ENCODE data around the gene HOXB7. TPM values are rescaled to one million over a fixed set of nuclear protein-coding genes. Genes with fewer than 3 reads are reported as not detected.

Gene HOXB7
- total RNA-seq, 2 donors from 2014 or later = 1.1 to 2.7 TPM

GRCh38 chr17:48558057-48558830 lies 52.6 kb downstream of the HOXB7 start:
- H3K9me3 Mint-ChIP-seq = no peaks in the 10 kb centered on the region
- H3K36me3 Mint-ChIP-seq = no peaks in the 10 kb centered on the region
- no peak for DNase-seq (ENCODE audit: low spot score)
- H3K4me3 Mint-ChIP-seq = no peak overlapping the region
- H3K4me1 Mint-ChIP-seq (ENCODE audit: low read depth in 2 of 2) = peaks cover 19 to 42% of the 10 kb centered on the region in 2 donors
- peak overlapping the region in 1 of 2 donors; percentile 36 for H3K27ac Mint-ChIP-seq
- peaks cover 0 to 4% of the 10 kb centered on the region in 2 donors for H3K27me3 Mint-ChIP-seq
- ATAC-seq = no peak

Other genes starting within 250 kb of the HOXB7 start
- gene SKAP1, start 180.8 kb downstream of the HOXB7 start, total RNA-seq = 10 to 100 TPM; 40.9 to 44.9 TPM
- gene HOXB1, start 80.0 kb downstream of the HOXB7 start, total RNA-seq = not detected
- gene HOXB2, start 65.9 kb downstream of the HOXB7 start, total RNA-seq = 10 to 100 TPM; 20.8 to 30.0 TPM
- gene HOXB4, start 32.7 kb downstream of the HOXB7 start, total RNA-seq = 1 to 10 TPM; 6.9 to 8.2 TPM
- gene HOXB3, start 20.8 kb downstream of the HOXB7 start, total RNA-seq = 10 to 100 TPM in 1 of 2 donors, 1 to 10 TPM in 1; 9.0 to 15.4 TPM
- gene HOXB5, start 17.2 kb downstream of the HOXB7 start, total RNA-seq = under 1 TPM in 1 of 2 donors, not detected in 1; 0.70 TPM
- gene HOXB6, start 6.0 kb downstream of the HOXB7 start, total RNA-seq = 1 to 10 TPM; 1.9 to 2.2 TPM
- gene HOXB8, start 4.3 kb upstream of the HOXB7 start, total RNA-seq = not detected
- gene HOXB9, start 15.3 kb upstream of the HOXB7 start, total RNA-seq = 1 to 10 TPM in 1 of 2 donors, under 1 TPM in 1; 0.78 to 2.7 TPM
- gene PRAC1, start 111.5 kb upstream of the HOXB7 start, total RNA-seq = not detected
- not detected for gene PRAC2, start 112.2 kb upstream of the HOXB7 start, total RNA-seq
- not detected for gene HOXB13, start 117.7 kb upstream of the HOXB7 start, total RNA-seq
- not detected for gene TTLL6, start 206.2 kb upstream of the HOXB7 start, total RNA-seq
- gene CALCOCO2, start 220.0 kb upstream of the HOXB7 start, total RNA-seq = 100 to 1,000 TPM; 118 to 166 TPM